Sigmoid colon (tissue), 7 donors: Measurements from ENCODE around the gene NFIB. TPM values are rescaled to one million over a fixed set of nuclear protein-coding genes. Genes with fewer than 3 reads are reported as not detected.

ENCODE experiments used
- DNase-seq: peaks from one replicate; pipeline ENCODE4 v3.0.0-alpha.2; 2019
- H3K27ac ChIP-seq, 4 donors: fragments of 200-600 bp; sonication (generic); one replicate each; pipeline ENCODE4 v1.5.1; 2016 to 2019; ENCODE audit warnings: mild to moderate bottlenecking in 1 of 4
- H3K27me3 ChIP-seq, 3 donors: fragments of 200-600 bp; sonication (generic); one replicate each; pipeline ENCODE4 v1.5.1; 2019; ENCODE audit warnings: mild to moderate bottlenecking in 1 of 3
- H3K36me3 ChIP-seq, 4 donors: fragments of 200-600 bp; sonication (generic); one replicate each; pipeline ENCODE4 v1.5.1; 2016 to 2019
- H3K4me1 ChIP-seq, 4 donors: fragments of 200-600 bp; sonication (generic); one replicate each; pipeline ENCODE4 v1.5.1; 2017 to 2019
- H3K4me3 ChIP-seq, 4 donors: fragments of 200-600 bp; sonication (generic); one replicate each; pipeline ENCODE4 v1.5.1; 2017 to 2019; ENCODE audit warnings: mild to moderate bottlenecking in 2 of 4, moderate library complexity in 1 of 4
- H3K9me3 ChIP-seq, 4 donors: fragments of 200-600 bp in 3 of 4; sonication (generic) in 3 of 4; one replicate each; pipeline versions ENCODE4 v1.5.1 to v1.6.1; 2013 to 2019
- EP300 ChIP-seq, 4 donors: sonication (generic); formaldehyde crosslinking; IDR thresholded peaks; one replicate each; pipeline ENCODE4 v1.6.1; 2017; ENCODE audit warnings: antibody characterized with exemption in 4 of 4
- POLR2A ChIP-seq, 2 donors: fragments of 450-650 bp; IDR thresholded peaks; one replicate each; pipeline ENCODE4 v1.6.1; 2016; ENCODE audit warnings: antibody characterized with exemption in 2 of 2, mild to moderate bottlenecking in 2 of 2, moderate library complexity in 2 of 2
- POLR2AphosphoS5 ChIP-seq, 4 donors: sonication (generic); formaldehyde crosslinking; IDR thresholded peaks; one replicate each; pipeline ENCODE4 v1.6.1; 2017; ENCODE audit warnings: antibody characterized with exemption in 4 of 4
- whole genome bisulfite sequencing, 2 donors: extraction: QIAGEN DNeasy Blood & Tissue Kit; methylation state at CpG; one replicate each; pipeline ENCODE4 v1.1.7; 2013; 5-methylcytosine and 5-hydroxymethylcytosine counted together
- intact Hi-C: fragments of 100-400 bp; cut with DNase I; formaldehyde crosslinking; loops from one replicate; pipeline ENCODE4 v1.15.1; 2023
- polyA plus RNA-seq, 3 donors: library from polyadenylated mRNA; stranded (reverse); fragments of 200-250 nt; gene quantifications; one replicate each; pipeline ENCODE4 v1.2.3, GENCODE V29; 2013
- total RNA-seq, 4 donors: library from RNA; depleted of rRNA; stranded (reverse); fragments of >200 nt; gene quantifications; one replicate each; pipeline ENCODE4 v1.1.0, GENCODE V29; 2016
- TF ChIP-seq, protein P1 (sequence below), 4 experiments: fragments of 450-650 bp in 3 of 4; fragments of 200-600 bp in 1 of 4; IDR thresholded peaks; one replicate each; pipeline ENCODE4 v1.5.1; 2016 to 2019; ENCODE audit warnings: antibody characterized with exemption in 4 of 4, mild to moderate bottlenecking in 3 of 4, moderate library complexity in 2 of 4
- donor health status: healthy with polysubstance abuse.
- donor health status: Bipolar disorder and iron deficiency.
- donor health status: healthy.

NFIB gene
- total and polyA plus RNA-seq, 7 donors = 3.7 to 129 (median 45.3) TPM

DNA sequence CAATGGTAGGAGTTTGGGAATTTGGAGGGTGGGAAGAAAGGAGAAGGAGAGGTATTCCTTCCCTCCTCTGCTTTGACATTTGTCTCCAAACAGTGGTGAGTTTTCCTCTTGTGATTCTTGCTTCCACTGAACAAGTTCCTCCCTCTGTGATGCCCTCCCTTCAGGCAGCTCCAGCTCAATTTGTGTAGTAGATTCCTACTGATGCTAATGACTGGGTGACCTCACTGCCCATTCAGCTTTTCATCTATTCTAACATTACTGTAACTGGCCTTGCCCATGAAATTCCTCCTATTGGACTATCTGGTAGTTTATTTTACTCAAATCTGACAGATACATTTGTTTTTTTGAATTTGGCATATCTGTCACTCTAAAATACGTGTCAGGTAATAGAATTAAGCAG is 121.4 kb downstream of the NFIB start:
- H3K4me3 ChIP-seq = no peak overlapping the region
- peaks cover 0 to 56% (median 38%) of the 10 kb centered on the region in 4 donors for H3K4me1 ChIP-seq
- TF ChIP-seq POLR2A (IDR thresholded peaks at IDR 0.05) (no peak), EP300 (IDR thresholded peaks at IDR 0.05) (no peak), POLR2AphosphoS5 (IDR thresholded peaks at IDR 0.05) (no peak)
- TF ChIP-seq, protein P1, sequence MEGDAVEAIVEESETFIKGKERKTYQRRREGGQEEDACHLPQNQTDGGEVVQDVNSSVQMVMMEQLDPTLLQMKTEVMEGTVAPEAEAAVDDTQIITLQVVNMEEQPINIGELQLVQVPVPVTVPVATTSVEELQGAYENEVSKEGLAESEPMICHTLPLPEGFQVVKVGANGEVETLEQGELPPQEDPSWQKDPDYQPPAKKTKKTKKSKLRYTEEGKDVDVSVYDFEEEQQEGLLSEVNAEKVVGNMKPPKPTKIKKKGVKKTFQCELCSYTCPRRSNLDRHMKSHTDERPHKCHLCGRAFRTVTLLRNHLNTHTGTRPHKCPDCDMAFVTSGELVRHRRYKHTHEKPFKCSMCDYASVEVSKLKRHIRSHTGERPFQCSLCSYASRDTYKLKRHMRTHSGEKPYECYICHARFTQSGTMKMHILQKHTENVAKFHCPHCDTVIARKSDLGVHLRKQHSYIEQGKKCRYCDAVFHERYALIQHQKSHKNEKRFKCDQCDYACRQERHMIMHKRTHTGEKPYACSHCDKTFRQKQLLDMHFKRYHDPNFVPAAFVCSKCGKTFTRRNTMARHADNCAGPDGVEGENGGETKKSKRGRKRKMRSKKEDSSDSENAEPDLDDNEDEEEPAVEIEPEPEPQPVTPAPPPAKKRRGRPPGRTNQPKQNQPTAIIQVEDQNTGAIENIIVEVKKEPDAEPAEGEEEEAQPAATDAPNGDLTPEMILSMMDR (IDR thresholded peaks at IDR 0.05) = no peak
- WGBS, 2 donors = 80 to 91% methylated on average over 1 of the region's 1 CpG
- no peaks in the 10 kb centered on the region for H3K9me3 ChIP-seq
- no peak overlapping the region for H3K27ac ChIP-seq
- intact Hi-C loops = no loop called here
- DNase-seq = no peak
- no peaks in the 10 kb centered on the region for H3K36me3 ChIP-seq
- no peaks in the 10 kb centered on the region for H3K27me3 ChIP-seq

- Histone ChIP-seq H3K36me3 (no peaks in the 10 kb centered on the region), H3K27ac (no peak overlapping the region), H3K27me3 (no peaks in the 10 kb centered on the region), H3K4me1 (peaks cover 0 to 58% (median 37%) of the 10 kb centered on the region in 4 donors), H3K9me3 (no peaks in the 10 kb centered on the region), H3K4me3 (no peak overlapping the region)
- TF ChIP-seq POLR2A (IDR thresholded peaks at IDR 0.05) = no peak
- TF ChIP-seq EP300 (IDR thresholded peaks at IDR 0.05) = no peak
- WGBS, 2 donors = 85 to 92% methylated on average over 1 of the region's 1 CpG
- intact Hi-C loops = no loop called here
- DNase-seq = no peak
These were observed 122.4 kb downstream of the NFIB start for GRCh38 chr9:14191512-14191911.

GRCh38 chr9:14190240-14190639 is 123.7 kb downstream of the NFIB start:
- Histone ChIP-seq H3K27me3 (no peaks in the 10 kb centered on the region), H3K4me1 (peaks cover 0 to 71% (median 42%) of the 10 kb centered on the region in 4 donors), H3K9me3 (no peaks in the 10 kb centered on the region), H3K36me3 (no peaks in the 10 kb centered on the region), H3K27ac (no peak overlapping the region), H3K4me3 (no peak overlapping the region)
- no peak for DNase-seq
- whole genome bisulfite sequencing, 2 donors = 74 to 81% methylated on average over 1 of the region's 1 CpG
- intact Hi-C loops = no loop called here
- no peak for TF ChIP-seq EP300 (IDR thresholded peaks at IDR 0.05)
- no peak for TF ChIP-seq POLR2AphosphoS5 (IDR thresholded peaks at IDR 0.05)
- TF ChIP-seq, protein P1 (IDR thresholded peaks at IDR 0.05) = no peak
- no peak for TF ChIP-seq POLR2A (IDR thresholded peaks at IDR 0.05)

GRCh38 chr9:14189578-14189977 is 124.4 kb downstream of the NFIB start:
- Histone ChIP-seq H3K4me3 (no peak overlapping the region), H3K27me3 (no peaks in the 10 kb centered on the region), H3K27ac (no peak overlapping the region), H3K36me3 (no peaks in the 10 kb centered on the region), H3K9me3 (no peaks in the 10 kb centered on the region), H3K4me1 (peaks cover 0 to 73% (median 38%) of the 10 kb centered on the region in 4 donors)
- WGBS, 2 donors = 75 to 78% methylated on average over 1 of the region's 1 CpG
- intact Hi-C loops = no loop called here
- TF ChIP-seq POLR2A (IDR thresholded peaks at IDR 0.05) = no peak
- TF ChIP-seq POLR2AphosphoS5 (IDR thresholded peaks at IDR 0.05) = no peak
- TF ChIP-seq EP300 (IDR thresholded peaks at IDR 0.05) = no peak
- TF ChIP-seq, protein P1 (IDR thresholded peaks at IDR 0.05) = no peak
- no peak for DNase-seq

DNA sequence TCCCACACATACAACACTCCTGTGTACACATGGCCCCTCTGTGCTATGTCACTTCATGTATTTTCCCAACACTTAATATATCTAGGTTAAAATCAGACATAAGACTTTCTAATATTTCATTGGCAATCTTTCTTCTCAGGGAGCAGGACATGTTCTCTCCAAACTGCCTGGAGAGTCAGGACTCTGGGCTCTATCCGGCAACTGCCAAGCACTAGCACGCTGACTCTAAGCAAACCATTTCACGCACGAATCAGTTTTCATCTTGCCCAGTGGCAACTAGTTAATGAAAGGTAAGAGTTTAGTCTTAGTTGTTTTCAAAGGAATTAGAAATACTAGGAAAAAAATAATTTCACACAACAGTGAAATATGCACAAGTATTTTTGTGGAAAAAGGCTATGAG is 124.8 kb downstream of the NFIB start:
- 93 to 97% methylated on average over 4 of the region's 4 CpGs for WGBS, 2 donors
- H3K4me1 ChIP-seq = peaks cover 0 to 72% (median 36%) of the 10 kb centered on the region in 4 donors
- intact Hi-C loops = no loop called here
- H3K4me3 ChIP-seq = no peak overlapping the region
- no peaks in the 10 kb centered on the region for H3K9me3 ChIP-seq
- H3K36me3 ChIP-seq = no peaks in the 10 kb centered on the region
- H3K27ac ChIP-seq = no peak overlapping the region
- DNase-seq = no peak
- H3K27me3 ChIP-seq = no peaks in the 10 kb centered on the region
- TF ChIP-seq EP300 (IDR thresholded peaks at IDR 0.05) (no peak), POLR2A (IDR thresholded peaks at IDR 0.05) (no peak), POLR2AphosphoS5 (IDR thresholded peaks at IDR 0.05) (no peak)
- TF ChIP-seq, protein P1 (IDR thresholded peaks at IDR 0.05) = no peak
